Astrocyte (in vitro differentiated cells and primary cell): ENCODE results near the gene ATF6. TPM values are rescaled to one million over a fixed set of nuclear protein-coding genes. Genes with fewer than 3 reads are reported as not detected.

Experiments
- DNase-seq: peaks from one replicate; pipeline ENCODE4 v3.0.0-alpha.2; 2010; ENCODE audit warnings: low read depth
- FAIRE-seq: peaks from 2 replicates; lab custom pipeline; 2011; peaks lifted over from hg19 to GRCh38; lab: Jason Lieb, UNC
- H2AFZ ChIP-seq: 2 replicates; pipeline ENCODE4 v1.6.0; 2012; ENCODE audit warnings: low read depth, low read length, inconsistent platforms
- H3K27ac ChIP-seq: 2 replicates; pipeline ENCODE4 v1.5.1; 2011; ENCODE audit warnings: low read depth, low read length, inconsistent platforms
- H3K27me3 ChIP-seq: 2 replicates; pipeline ENCODE4 v1.6.0; 2011; ENCODE audit warnings: low read length, inconsistent platforms; ENCODE audit not compliant: insufficient read depth
- H3K36me3 ChIP-seq: 2 replicates; pipeline ENCODE4 v1.5.1; 2011; ENCODE audit warnings: low read length, inconsistent platforms; ENCODE audit not compliant: insufficient read depth
- H3K4me1 ChIP-seq: 2 replicates; pipeline ENCODE4 v1.5.1; 2011; ENCODE audit warnings: low read length, inconsistent platforms; ENCODE audit not compliant: insufficient read depth
- H3K4me2 ChIP-seq: 2 replicates; pipeline ENCODE4 v1.6.0; 2012; ENCODE audit warnings: low read length, inconsistent platforms
- H3K4me3 ChIP-seq: 2 replicates; pipeline ENCODE4 v1.5.1; 2011; ENCODE audit warnings: low read depth, mild to moderate bottlenecking, low read length, inconsistent platforms; ENCODE audit not compliant: insufficient read depth
- H3K79me2 ChIP-seq: 2 replicates; pipeline ENCODE4 v1.6.0; 2012; ENCODE audit warnings: mild to moderate bottlenecking, low read length, inconsistent platforms; ENCODE audit not compliant: insufficient read depth
- H3K9ac ChIP-seq: 2 replicates; pipeline ENCODE4 v1.6.0; 2012; ENCODE audit warnings: mild to moderate bottlenecking, low read length, inconsistent platforms
- H3K9me3 ChIP-seq: 2 replicates; pipeline ENCODE4 v1.5.1; 2012; ENCODE audit warnings: low read depth, mild to moderate bottlenecking, low read length, inconsistent platforms; ENCODE audit not compliant: insufficient read depth
- H4K20me1 ChIP-seq: 2 replicates; pipeline ENCODE4 v1.6.0; 2012; ENCODE audit warnings: low read length, inconsistent platforms; ENCODE audit not compliant: insufficient read depth
- H3K27ac Mint-ChIP-seq: one replicate; pipeline ENCODE4 v1.8.0; 2021; ENCODE audit warnings: mild to moderate bottlenecking, mixed read lengths; ENCODE audit not compliant: unreplicated experiment
- H3K27me3 Mint-ChIP-seq: one replicate; pipeline ENCODE4 v1.8.0; 2021; ENCODE audit warnings: low read depth, mixed read lengths; ENCODE audit not compliant: unreplicated experiment
- H3K36me3 Mint-ChIP-seq: one replicate; pipeline ENCODE4 v1.8.0; 2021; ENCODE audit warnings: low read depth, mixed read lengths; ENCODE audit not compliant: unreplicated experiment
- H3K4me1 Mint-ChIP-seq: one replicate; pipeline ENCODE4 v1.8.0; 2021; ENCODE audit warnings: low read depth, mixed read lengths; ENCODE audit not compliant: unreplicated experiment
- H3K4me3 Mint-ChIP-seq: one replicate; pipeline ENCODE4 v1.8.0; 2021; ENCODE audit warnings: mild to moderate bottlenecking, moderate library complexity, mixed read lengths; ENCODE audit not compliant: unreplicated experiment
- H3K9me3 Mint-ChIP-seq: one replicate; pipeline ENCODE4 v1.8.0; 2021; ENCODE audit warnings: mild to moderate bottlenecking, mixed read lengths; ENCODE audit not compliant: unreplicated experiment
- CTCF ChIP-seq: IDR thresholded peaks from 2 replicates; pipeline ENCODE4 v1.5.1; 2011; ENCODE audit warnings: low read depth, mild to moderate bottlenecking, inconsistent platforms, low read length, moderate library complexity; ENCODE audit not compliant: insufficient read depth
- EZH2 ChIP-seq: IDR thresholded peaks from 2 replicates; pipeline ENCODE4 v1.6.1; 2012; ENCODE audit warnings: mild to moderate bottlenecking, low read length, inconsistent platforms; ENCODE audit not compliant: insufficient read depth
- total RNA-seq: library from RNA; stranded (reverse); gene quantifications from 2 replicates; pipeline ENCODE4 v1.2.1, GENCODE V29; 2021

Gene ATF6
- total RNA-seq, 1 donor from 2014 or later, result 25.4 TPM

- no peaks in the 10 kb centered on the region for H3K36me3 Mint-ChIP-seq
- no peak overlapping the region for H2AFZ ChIP-seq
- H3K27ac Mint-ChIP-seq, result no peak overlapping the region
- no peaks in the 10 kb centered on the region for H3K9me3 Mint-ChIP-seq
- H3K4me1 ChIP-seq, result peaks cover 37% of the 10 kb centered on the region
- no peaks in the 10 kb centered on the region for H3K9me3 ChIP-seq
- H3K9ac ChIP-seq, result no peak overlapping the region
- no peak overlapping the region for H3K27ac ChIP-seq
- H3K4me2 ChIP-seq, result no peak overlapping the region
- no peaks in the 10 kb centered on the region for H4K20me1 ChIP-seq
- peak; percentile 23 for FAIRE-seq
- no peaks in the 10 kb centered on the region for H3K36me3 ChIP-seq
- H3K27me3 Mint-ChIP-seq, result no peaks in the 10 kb centered on the region
- no peak overlapping the region for H3K4me3 ChIP-seq
- peaks cover 15% of the 10 kb centered on the region for H3K4me1 Mint-ChIP-seq
- no peaks in the 10 kb centered on the region for H3K27me3 ChIP-seq
- no peaks in the 10 kb centered on the region for H3K79me2 ChIP-seq
- no peak for TF ChIP-seq CTCF
- TF ChIP-seq EZH2, result no peak
- peak; percentile 65 for DNase-seq
- H3K4me3 Mint-ChIP-seq, result no peak overlapping the region
Measured at GRCh38 chr1:161913482-161914140, 147.5 kb downstream of the ATF6 start.

- Mint-ChIP-seq H3K27ac (no peak overlapping the region), H3K4me1 (peaks cover 15% of the 10 kb centered on the region), H3K36me3 (no peaks in the 10 kb centered on the region), H3K4me3 (no peak overlapping the region), H3K27me3 (no peaks in the 10 kb centered on the region), H3K9me3 (no peaks in the 10 kb centered on the region)
- no peaks in the 10 kb centered on the region for H3K27me3 ChIP-seq
- TF ChIP-seq CTCF (no peak), EZH2 (no peak)
- no peaks in the 10 kb centered on the region for H3K36me3 ChIP-seq
- DNase-seq (no peak), FAIRE-seq (no peak)
- H4K20me1 ChIP-seq, result no peaks in the 10 kb centered on the region
- H3K4me3 ChIP-seq, result no peak overlapping the region
- H3K79me2 ChIP-seq, result no peaks in the 10 kb centered on the region
- peak overlapping the region; percentile 15 for H3K9ac ChIP-seq
- H2AFZ ChIP-seq, result no peak overlapping the region
- peaks cover 33% of the 10 kb centered on the region for H3K4me1 ChIP-seq
- H3K27ac ChIP-seq, result no peak overlapping the region
- H3K9me3 ChIP-seq, result no peaks in the 10 kb centered on the region
- no peak overlapping the region for H3K4me2 ChIP-seq
Measured at GRCh38 chr1:161914595-161914994, 148.5 kb downstream of the ATF6 start.

GRCh38 chr1:161915051-161915503 is 149.0 kb downstream of the ATF6 start:
- Mint-ChIP-seq H3K36me3 (no peaks in the 10 kb centered on the region), H3K27ac (no peak overlapping the region), H3K4me1 (peaks cover 11% of the 10 kb centered on the region), H3K27me3 (no peaks in the 10 kb centered on the region), H3K4me3 (no peak overlapping the region), H3K9me3 (no peaks in the 10 kb centered on the region)
- no peak overlapping the region for H3K4me3 ChIP-seq
- no peaks in the 10 kb centered on the region for H3K9me3 ChIP-seq
- DNase-seq (no peak), FAIRE-seq (no peak)
- H3K4me1 ChIP-seq, result peaks cover 30% of the 10 kb centered on the region
- H3K4me2 ChIP-seq, result no peak overlapping the region
- H2AFZ ChIP-seq, result no peak overlapping the region
- no peaks in the 10 kb centered on the region for H3K79me2 ChIP-seq
- no peaks in the 10 kb centered on the region for H4K20me1 ChIP-seq
- no peaks in the 10 kb centered on the region for H3K27me3 ChIP-seq
- no peak overlapping the region for H3K9ac ChIP-seq
- H3K36me3 ChIP-seq, result no peaks in the 10 kb centered on the region
- TF ChIP-seq EZH2, result no peak
- TF ChIP-seq CTCF, result no peak
- no peak overlapping the region for H3K27ac ChIP-seq
